Esophagus squamous epithelium (tissue), 4 donors: Measurements from ENCODE around the gene MAMDC2.

Experiments
- CTCF ChIP-seq, 6 experiments: fragments of 450-650 bp in 4 of 6; fragments of 200-600 bp in 2 of 6; sonication (generic) in 2 of 6; IDR thresholded peaks; one replicate each; pipeline ENCODE4 v1.5.1; 2016 to 2019; ENCODE audit warnings: antibody characterized with exemption in 6 of 6, mild to moderate bottlenecking in 4 of 6, moderate library complexity in 4 of 6
- POLR2A ChIP-seq, 4 donors: fragments of 450-650 bp; IDR thresholded peaks; one replicate each; pipeline ENCODE4 v1.6.1; 2017; ENCODE audit warnings: antibody characterized with exemption in 4 of 4, mild to moderate bottlenecking in 4 of 4, moderate library complexity in 3 of 4

- TF ChIP-seq CTCF (IDR thresholded peaks at IDR 0.05): no peak
- no peak for TF ChIP-seq POLR2A (IDR thresholded peaks at IDR 0.05)
Observed at GRCh38 chr9:70222354-70222753, 178.7 kb downstream of the MAMDC2 start.
